ENCODE data around the gene ITGB4.

GRCh38 chr17:75752802-75753513, 31.7 kb downstream of the ITGB4 start:
- no peak for TF ChIP-seq REST (IDR thresholded peaks at IDR 0.05; ENCODE audit: insufficient replicate concordance, low read depth)
- TF ChIP-seq CTCF (IDR thresholded peaks at IDR 0.05; ENCODE audit: insufficient read depth, low read length), result no peak
- no peak for TF ChIP-seq POLR2AphosphoS5 (IDR thresholded peaks at IDR 0.05; ENCODE audit: low read depth)
- no peak for TF ChIP-seq GABPA (IDR thresholded peaks at IDR 0.05; ENCODE audit: low read depth)
- no peak for TF ChIP-seq SPI1 (IDR thresholded peaks at IDR 0.05; ENCODE audit: borderline replicate concordance, low read depth)

Data from HL-60 (cell line).